SK-N-SH treated with all-trans-retinoic acid at 6 μM for 48 hours (cell line): ENCODE results near the gene PPP2R2C.

ENCODE experiments used
- ATAC-seq: fragments of 200-7000 bp; cut with Tn5 transposase; 3 replicates; pipeline ENCODE4 v1.9.1; 2020; ENCODE audit warnings: mild to moderate bottlenecking, moderate library complexity
- ARNTL ChIP-seq: fragments of 450-650 bp; formaldehyde crosslinking; IDR thresholded peaks from 2 replicates; pipeline ENCODE4 v1.5.0; 2020; ENCODE audit warnings: low read depth, mild to moderate bottlenecking, moderate library complexity, borderline replicate concordance
- CREB5 ChIP-seq: fragments of 250-450 bp; sonication (Bioruptor Pico); IDR thresholded peaks from 2 replicates; pipeline ENCODE4 v1.5.1; 2020; ENCODE audit warnings: low read depth, mild to moderate bottlenecking, moderate library complexity
- CSDC2 ChIP-seq: fragments of 250-450 bp; sonication (Bioruptor Pico); IDR thresholded peaks from 2 replicates; pipeline ENCODE4 v1.5.0; 2020; ENCODE audit warnings: mild to moderate bottlenecking, moderate library complexity
- CSRNP3 ChIP-seq: fragments of 250-450 bp; sonication (Bioruptor Pico); IDR thresholded peaks from 2 replicates; pipeline ENCODE4 v1.5.1; 2021; ENCODE audit warnings: mild to moderate bottlenecking, moderate library complexity
- ESRRG ChIP-seq: fragments of 250-450 bp; sonication (Bioruptor Pico); IDR thresholded peaks from 2 replicates; pipeline ENCODE4 v1.6.1; 2021; ENCODE audit warnings: mild to moderate bottlenecking
- GLIS3 ChIP-seq: fragments of 250-450 bp; sonication (Bioruptor Pico); IDR thresholded peaks from 2 replicates; pipeline ENCODE4 v1.5.0; 2020; ENCODE audit warnings: mild to moderate bottlenecking, moderate library complexity
- ISL1 ChIP-seq: fragments of 250-450 bp; sonication (Bioruptor Pico); IDR thresholded peaks from 2 replicates; pipeline ENCODE4 v2.1.2; 2022; ENCODE audit warnings: mild to moderate bottlenecking, moderate library complexity
- OSR1 ChIP-seq: fragments of 250-450 bp; sonication (Bioruptor Pico); IDR thresholded peaks from 2 replicates; pipeline ENCODE4 v1.8.0; 2022; ENCODE audit warnings: moderate library complexity, mild to moderate bottlenecking, inconsistent platforms
- PATZ1 ChIP-seq: fragments of 250-450 bp; sonication (Bioruptor Pico); IDR thresholded peaks from 2 replicates; pipeline ENCODE4 v1.8.0; 2020; ENCODE audit warnings: mild to moderate bottlenecking, moderate library complexity, borderline replicate concordance
- POU6F1 ChIP-seq: fragments of 250-450 bp; sonication (Bioruptor Pico); IDR thresholded peaks from 2 replicates; pipeline ENCODE4 v1.8.0; 2021; ENCODE audit warnings: low read depth, mild to moderate bottlenecking, moderate library complexity, borderline replicate concordance
- PPARA ChIP-seq: fragments of 250-450 bp; sonication (Bioruptor Pico); IDR thresholded peaks from 2 replicates; pipeline ENCODE4 v1.5.0; 2020; ENCODE audit warnings: mild to moderate bottlenecking, borderline replicate concordance
- RARB ChIP-seq: fragments of 250-450 bp; sonication (Bioruptor Pico); IDR thresholded peaks from 2 replicates; pipeline ENCODE4 v1.8.0; 2021; ENCODE audit warnings: mild to moderate bottlenecking, moderate library complexity
- SNAI2 ChIP-seq: fragments of 250-450 bp; sonication (Bioruptor Pico); IDR thresholded peaks from 2 replicates; pipeline ENCODE4 v1.5.0; 2020; ENCODE audit warnings: mild to moderate bottlenecking, moderate library complexity
- TCF4 ChIP-seq: fragments of 250-450 bp; sonication (Bioruptor Pico); IDR thresholded peaks from 2 replicates; pipeline ENCODE4 v1.8.0; 2021; ENCODE audit warnings: mild to moderate bottlenecking, moderate library complexity, borderline replicate concordance
- TOX ChIP-seq: fragments of 250-450 bp; sonication (Bioruptor Pico); IDR thresholded peaks from 2 replicates; pipeline ENCODE4 v1.8.0; 2021; ENCODE audit warnings: mild to moderate bottlenecking, moderate library complexity, borderline replicate concordance
- ZFP3 ChIP-seq: fragments of 250-450 bp; sonication (Bioruptor Pico); IDR thresholded peaks from 2 replicates; pipeline ENCODE4 v1.5.0; 2020; ENCODE audit warnings: mild to moderate bottlenecking, moderate library complexity
- ZFP30 ChIP-seq: fragments of 450-650 bp; formaldehyde crosslinking; IDR thresholded peaks from 2 replicates; pipeline ENCODE4 v1.5.0; 2022; ENCODE audit warnings: mild to moderate bottlenecking, moderate library complexity
- ZNF8 ChIP-seq: fragments of 450-650 bp; formaldehyde crosslinking; IDR thresholded peaks from 2 replicates; pipeline ENCODE4 v1.5.0; 2020; ENCODE audit warnings: mild to moderate bottlenecking, moderate library complexity
- TF ChIP-seq, protein P1 (sequence below): fragments of 250-450 bp; sonication (Bioruptor Pico); IDR thresholded peaks from 2 replicates; pipeline ENCODE4 v1.5.0; 2020; ENCODE audit warnings: mild to moderate bottlenecking, moderate library complexity

The PPP2R2C gene

GRCh38 chr4:6282314-6282771, 190.1 kb downstream of the PPP2R2C start (continued):
- TF ChIP-seq CSRNP3 (CRISPR knock-in tag) (no peak), PPARA (no peak)

GRCh38 chr4:6281436-6282313, 190.7 kb downstream of the PPP2R2C start:
- ATAC-seq = no peak
- TF ChIP-seq TCF4 (no peak), CREB5 (CRISPR knock-in tag) (no peak), ZNF8 (CRISPR knock-in tag) (no peak), POU6F1 (CRISPR knock-in tag) (no peak), OSR1 (no peak), ARNTL (CRISPR knock-in tag) (no peak), ZFP30 (CRISPR knock-in tag) (no peak), ZFP3 (CRISPR knock-in tag) (no peak), GLIS3 (CRISPR knock-in tag) (no peak), CSDC2 (no peak), CSRNP3 (CRISPR knock-in tag) (no peak), PATZ1 (CRISPR knock-in tag) (no peak), SNAI2 (CRISPR knock-in tag) (no peak), TOX (CRISPR knock-in tag) (no peak), ESRRG (CRISPR knock-in tag) (no peak), ISL1 (CRISPR knock-in tag) (no peak), RARB (CRISPR knock-in tag) (no peak)
- TF ChIP-seq, protein P1, sequence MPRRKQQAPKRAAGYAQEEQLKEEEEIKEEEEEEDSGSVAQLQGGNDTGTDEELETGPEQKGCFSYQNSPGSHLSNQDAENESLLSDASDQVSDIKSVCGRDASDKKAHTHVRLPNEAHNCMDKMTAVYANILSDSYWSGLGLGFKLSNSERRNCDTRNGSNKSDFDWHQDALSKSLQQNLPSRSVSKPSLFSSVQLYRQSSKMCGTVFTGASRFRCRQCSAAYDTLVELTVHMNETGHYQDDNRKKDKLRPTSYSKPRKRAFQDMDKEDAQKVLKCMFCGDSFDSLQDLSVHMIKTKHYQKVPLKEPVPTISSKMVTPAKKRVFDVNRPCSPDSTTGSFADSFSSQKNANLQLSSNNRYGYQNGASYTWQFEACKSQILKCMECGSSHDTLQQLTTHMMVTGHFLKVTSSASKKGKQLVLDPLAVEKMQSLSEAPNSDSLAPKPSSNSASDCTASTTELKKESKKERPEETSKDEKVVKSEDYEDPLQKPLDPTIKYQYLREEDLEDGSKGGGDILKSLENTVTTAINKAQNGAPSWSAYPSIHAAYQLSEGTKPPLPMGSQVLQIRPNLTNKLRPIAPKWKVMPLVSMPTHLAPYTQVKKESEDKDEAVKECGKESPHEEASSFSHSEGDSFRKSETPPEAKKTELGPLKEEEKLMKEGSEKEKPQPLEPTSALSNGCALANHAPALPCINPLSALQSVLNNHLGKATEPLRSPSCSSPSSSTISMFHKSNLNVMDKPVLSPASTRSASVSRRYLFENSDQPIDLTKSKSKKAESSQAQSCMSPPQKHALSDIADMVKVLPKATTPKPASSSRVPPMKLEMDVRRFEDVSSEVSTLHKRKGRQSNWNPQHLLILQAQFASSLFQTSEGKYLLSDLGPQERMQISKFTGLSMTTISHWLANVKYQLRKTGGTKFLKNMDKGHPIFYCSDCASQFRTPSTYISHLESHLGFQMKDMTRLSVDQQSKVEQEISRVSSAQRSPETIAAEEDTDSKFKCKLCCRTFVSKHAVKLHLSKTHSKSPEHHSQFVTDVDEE (CRISPR knock-in tag) = no peak
